NCI-H2171 (cell line): ENCODE data around the gene RAB3IL1.

Source experiments
- DNase-seq: peaks from one replicate; lab custom pipeline; 2025; lab: John Stamatoyannopoulos, UW

RAB3IL1 gene

GRCh38 chr11:61918938-61919704 is 1.8 kb upstream of the RAB3IL1 start:
- DNase-seq: no peak

GRCh38 chr11:61918251-61918937 is 1.0 kb upstream of the RAB3IL1 start:
- no peak for DNase-seq

GRCh38 chr11:61916737-61917333 is 531 bp downstream of the RAB3IL1 start:
- DNase-seq: no peak

GRCh38 chr11:61914471-61915171 is 2.7 kb downstream of the RAB3IL1 start:
- no peak for DNase-seq

- no peak for DNase-seq
Measured at GRCh38 chr11:61913699-61914395, 3.5 kb downstream of the RAB3IL1 start.

GRCh38 chr11:61912991-61913698 is 4.2 kb downstream of the RAB3IL1 start:
- no peak for DNase-seq

GRCh38 chr11:61912530-61912898 is 4.9 kb downstream of the RAB3IL1 start:
- no peak for DNase-seq

- no peak for DNase-seq
Measured at GRCh38 chr11:61911701-61912529, 5.5 kb downstream of the RAB3IL1 start.

GRCh38 chr11:61911128-61911700 is 6.2 kb downstream of the RAB3IL1 start:
- DNase-seq: no peak

- DNase-seq: no peak
Measured at GRCh38 chr11:61910187-61911127, 6.9 kb downstream of the RAB3IL1 start.

GRCh38 chr11:61908730-61909316 is 8.5 kb downstream of the RAB3IL1 start:
- no peak for DNase-seq

GRCh38 chr11:61907871-61908729 is 9.3 kb downstream of the RAB3IL1 start:
- DNase-seq: no peak

- DNase-seq: no peak
Measured at GRCh38 chr11:61907282-61907681, 10.1 kb downstream of the RAB3IL1 start.

GRCh38 chr11:61906522-61906909 is 10.8 kb downstream of the RAB3IL1 start:
- no peak for DNase-seq

- DNase-seq: no peak
Measured at GRCh38 chr11:61905801-61906521, 11.4 kb downstream of the RAB3IL1 start.

GRCh38 chr11:61905067-61905696 is 12.2 kb downstream of the RAB3IL1 start:
- no peak for DNase-seq
